HFFc6 (cell line): ENCODE results near the gene LYZL1. TPM values are rescaled to one million over a fixed set of nuclear protein-coding genes. Genes with fewer than 3 reads are reported as not detected.

Experiments used
- DNase-seq: peaks from one replicate; pipeline ENCODE4 v3.0.0-alpha.2; 2018
- H3K27ac Mint-ChIP-seq: 2 replicates; pipeline ENCODE4 v1.8.0; 2020; ENCODE audit warnings: mild to moderate bottlenecking, mixed read lengths
- H3K27me3 Mint-ChIP-seq: 2 replicates; pipeline ENCODE4 v1.8.0; 2021; ENCODE audit warnings: mild to moderate bottlenecking, moderate library complexity, mixed read lengths; ENCODE audit not compliant: insufficient read depth
- H3K36me3 Mint-ChIP-seq: 2 replicates; pipeline ENCODE4 v1.8.0; 2021; ENCODE audit warnings: low read depth, mixed read lengths
- H3K4me1 Mint-ChIP-seq: 2 replicates; pipeline ENCODE4 v1.8.0; 2020; ENCODE audit warnings: low read depth, mixed read lengths
- H3K4me3 Mint-ChIP-seq: 2 replicates; pipeline ENCODE4 v1.8.0; 2020; ENCODE audit warnings: mild to moderate bottlenecking, moderate library complexity, mixed read lengths
- H3K9me3 Mint-ChIP-seq: 2 replicates; pipeline ENCODE4 v1.8.0; 2020; ENCODE audit warnings: mild to moderate bottlenecking, mixed read lengths
- CTCF ChIP-seq: fragments of 200-600 bp; sonication (generic); IDR thresholded peaks from 2 replicates; pipeline ENCODE4 v1.5.0; 2021; ENCODE audit warnings: antibody characterized with exemption, mild to moderate bottlenecking
- total RNA-seq, 6 experiments: library from RNA; stranded (reverse); fragmentation: NEBNext Ultra II Directional; extraction: Animal tissue kit (Norgen Biotek cat#: 25700); gene quantifications; 2 replicates in 1 of 6; 3 replicates in 5 of 6; pipeline ENCODE4 v1.2.3, GENCODE V29; 2021

The LYZL1 gene
- total RNA-seq, 6 experiments from 2014 or later: not detected

DNA sequence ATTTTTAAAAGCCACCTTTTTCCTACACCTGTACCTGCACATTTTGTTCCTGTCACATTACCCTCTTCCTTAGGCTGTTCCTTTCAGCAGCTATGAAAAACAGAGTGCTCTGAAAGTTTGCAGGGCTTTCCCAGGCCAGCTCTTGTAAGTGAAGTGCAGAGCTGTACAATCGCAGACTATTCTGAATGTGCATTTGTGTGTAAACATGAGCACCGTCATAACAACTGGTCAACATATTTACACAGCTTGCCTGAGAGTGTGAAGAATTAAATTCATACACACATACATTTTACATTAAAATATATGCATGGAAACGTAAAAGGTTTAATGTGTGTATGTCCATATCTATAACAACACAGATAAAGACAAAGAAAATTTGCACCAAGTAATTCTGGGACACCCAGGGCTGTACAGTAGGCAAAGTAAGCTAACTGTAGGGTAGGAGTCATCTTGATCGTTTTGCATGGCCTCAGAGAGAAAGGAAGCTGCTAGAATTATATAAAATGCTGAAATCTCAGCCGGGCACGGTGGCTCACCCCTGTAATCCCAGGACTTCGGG is 23.6 kb upstream of the LYZL1 start:
- Mint-ChIP-seq H3K27ac (no peak overlapping the region), H3K27me3 (peaks cover 24% of the 10 kb centered on the region), H3K4me3 (no peak overlapping the region), H3K4me1 (no peaks in the 10 kb centered on the region), H3K36me3 (peaks cover 1% of the 10 kb centered on the region; the same call in 1 of the 2 replicates), H3K9me3 (no peaks in the 10 kb centered on the region)
- no peak for DNase-seq
- TF ChIP-seq CTCF: no peak

GRCh38 chr10:29266641-29267040 is 22.2 kb upstream of the LYZL1 start:
- Mint-ChIP-seq H3K9me3 (no peaks in the 10 kb centered on the region), H3K27ac (no peak overlapping the region), H3K36me3 (peaks cover 3% of the 10 kb centered on the region; the same call in 1 of the 2 replicates), H3K4me3 (no peak overlapping the region), H3K4me1 (no peaks in the 10 kb centered on the region), H3K27me3 (peaks cover 28% of the 10 kb centered on the region)
- no peak for DNase-seq
- TF ChIP-seq CTCF: no peak

- H3K27me3 Mint-ChIP-seq: peaks cover 35% of the 10 kb centered on the region
- no peak overlapping the region for H3K27ac Mint-ChIP-seq
- H3K4me1 Mint-ChIP-seq: no peaks in the 10 kb centered on the region
- no peaks in the 10 kb centered on the region for H3K9me3 Mint-ChIP-seq
- no peak for TF ChIP-seq CTCF
- peaks cover 3% of the 10 kb centered on the region; the same call in 1 of the 2 replicates for H3K36me3 Mint-ChIP-seq
- H3K4me3 Mint-ChIP-seq: no peak overlapping the region
- DNase-seq: no peak
Measured at GRCh38 chr10:29268011-29268410, 20.9 kb upstream of the LYZL1 start.

GRCh38 chr10:29269486-29269885 is 19.4 kb upstream of the LYZL1 start:
- no peak for TF ChIP-seq CTCF
- DNase-seq: no peak
- Mint-ChIP-seq H3K4me1 (no peaks in the 10 kb centered on the region), H3K36me3 (peaks cover 3% of the 10 kb centered on the region; the same call in 1 of the 2 replicates), H3K27ac (no peak overlapping the region), H3K27me3 (peaks cover 25% of the 10 kb centered on the region), H3K9me3 (no peaks in the 10 kb centered on the region), H3K4me3 (no peak overlapping the region)

DNA sequence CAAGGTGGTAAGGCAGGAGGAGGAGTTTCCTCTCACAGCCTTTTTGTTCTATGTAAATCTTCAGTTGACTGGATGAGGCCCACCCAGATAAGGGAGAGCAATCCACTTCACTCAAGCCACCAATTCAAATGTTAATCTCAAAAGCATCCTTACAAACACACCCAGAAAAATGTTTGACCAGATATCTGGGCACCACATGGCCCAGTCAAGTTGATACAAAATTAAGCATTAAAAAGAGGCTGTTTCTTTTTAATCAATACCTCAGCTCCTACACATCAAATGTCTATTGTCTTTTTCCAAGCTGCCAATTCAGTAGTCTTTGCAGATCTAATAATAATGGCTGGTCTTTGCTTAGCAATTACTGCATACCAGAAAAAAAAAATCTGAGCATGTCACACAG is 18.0 kb upstream of the LYZL1 start:
- peaks cover 22% of the 10 kb centered on the region for H3K27me3 Mint-ChIP-seq
- peaks cover 3% of the 10 kb centered on the region; the same call in 1 of the 2 replicates for H3K36me3 Mint-ChIP-seq

More for the DNA sequence above, 18.0 kb upstream of the LYZL1 start:
- Mint-ChIP-seq H3K4me1 (no peaks in the 10 kb centered on the region), H3K27ac (no peak overlapping the region), H3K9me3 (no peaks in the 10 kb centered on the region), H3K4me3 (no peak overlapping the region)
- TF ChIP-seq CTCF: no peak
- DNase-seq: no peak
